Neural crest cell (in vitro differentiated cells): ENCODE results near the gene MAGI2. TPM values are rescaled to one million over a fixed set of nuclear protein-coding genes. Genes with fewer than 3 reads are reported as not detected.
"Not testable (repeated sequence)": the region's sequence is repeated elsewhere in the genome, so short reads cannot be mapped to it uniquely, and the experiment has no call there.

Source experiments
- DNase-seq: peaks from one replicate; pipeline ENCODE4 v3.0.0; 2021; ENCODE audit warnings: low read depth, mixed read lengths, low spot score
- H3K27ac Mint-ChIP-seq: one replicate; pipeline ENCODE4 v1.8.0; 2021; ENCODE audit warnings: mild to moderate bottlenecking, mixed read lengths; ENCODE audit not compliant: unreplicated experiment
- H3K27me3 Mint-ChIP-seq: 2 replicates; pipeline ENCODE4 v1.8.0; 2021; ENCODE audit warnings: low read depth, mild to moderate bottlenecking, mixed read lengths
- H3K36me3 Mint-ChIP-seq: 2 replicates; pipeline ENCODE4 v1.8.0; 2021; ENCODE audit warnings: low read depth, mild to moderate bottlenecking, mixed read lengths
- H3K4me1 Mint-ChIP-seq: 2 replicates; pipeline ENCODE4 v1.8.0; 2021; ENCODE audit warnings: mixed read lengths
- H3K4me3 Mint-ChIP-seq: one replicate; pipeline ENCODE4 v1.8.0; 2021; ENCODE audit warnings: mild to moderate bottlenecking, mixed read lengths
- H3K9me3 Mint-ChIP-seq: 2 replicates; pipeline ENCODE4 v1.8.0; 2021; ENCODE audit warnings: mixed read lengths
- total RNA-seq: library from RNA; stranded (reverse); gene quantifications from 2 replicates; pipeline ENCODE4 v1.2.1, GENCODE V29; 2021
- TF ChIP-seq, protein P1 (sequence below): fragments of 200-600 bp; sonication (generic); conservative IDR thresholded peaks from 2 replicates; pipeline ENCODE4 v1.5.0; 2021; ENCODE audit warnings: antibody characterized with exemption, mild to moderate bottlenecking

Gene MAGI2
- total RNA-seq, 1 donor from 2014 or later: 10.0 TPM

DNA sequence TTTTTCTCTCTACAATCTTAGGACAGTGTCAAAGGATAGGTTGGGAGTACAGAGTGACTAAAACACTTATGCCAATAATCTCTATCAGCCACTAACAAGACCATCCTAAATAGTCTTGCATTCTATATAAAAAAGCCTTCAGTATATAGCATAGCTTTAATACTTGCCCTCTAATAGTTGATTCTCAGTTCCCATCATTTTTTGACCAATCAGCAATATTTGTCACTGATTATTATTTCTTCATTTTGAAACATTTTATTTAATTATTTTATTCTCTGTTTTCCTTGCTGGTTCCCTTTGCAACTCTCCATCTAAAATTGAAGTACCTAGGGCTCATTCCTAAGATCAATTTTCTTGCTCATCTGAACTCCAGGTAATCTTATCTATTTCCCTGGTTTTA, 470.0 kb downstream of the MAGI2 start:
- H3K4me3 Mint-ChIP-seq: no peak overlapping the region
- no peaks in the 10 kb centered on the region for H3K27me3 Mint-ChIP-seq
- H3K27ac Mint-ChIP-seq: no peak overlapping the region
- H3K9me3 Mint-ChIP-seq: no peaks in the 10 kb centered on the region
- no peaks in the 10 kb centered on the region for H3K36me3 Mint-ChIP-seq
- DNase-seq: no peak
- H3K4me1 Mint-ChIP-seq: no peaks in the 10 kb centered on the region
- TF ChIP-seq, protein P1, sequence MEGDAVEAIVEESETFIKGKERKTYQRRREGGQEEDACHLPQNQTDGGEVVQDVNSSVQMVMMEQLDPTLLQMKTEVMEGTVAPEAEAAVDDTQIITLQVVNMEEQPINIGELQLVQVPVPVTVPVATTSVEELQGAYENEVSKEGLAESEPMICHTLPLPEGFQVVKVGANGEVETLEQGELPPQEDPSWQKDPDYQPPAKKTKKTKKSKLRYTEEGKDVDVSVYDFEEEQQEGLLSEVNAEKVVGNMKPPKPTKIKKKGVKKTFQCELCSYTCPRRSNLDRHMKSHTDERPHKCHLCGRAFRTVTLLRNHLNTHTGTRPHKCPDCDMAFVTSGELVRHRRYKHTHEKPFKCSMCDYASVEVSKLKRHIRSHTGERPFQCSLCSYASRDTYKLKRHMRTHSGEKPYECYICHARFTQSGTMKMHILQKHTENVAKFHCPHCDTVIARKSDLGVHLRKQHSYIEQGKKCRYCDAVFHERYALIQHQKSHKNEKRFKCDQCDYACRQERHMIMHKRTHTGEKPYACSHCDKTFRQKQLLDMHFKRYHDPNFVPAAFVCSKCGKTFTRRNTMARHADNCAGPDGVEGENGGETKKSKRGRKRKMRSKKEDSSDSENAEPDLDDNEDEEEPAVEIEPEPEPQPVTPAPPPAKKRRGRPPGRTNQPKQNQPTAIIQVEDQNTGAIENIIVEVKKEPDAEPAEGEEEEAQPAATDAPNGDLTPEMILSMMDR: no peak

GRCh38 chr7:78970440-78970916, 483.0 kb downstream of the MAGI2 start:
- H3K27ac Mint-ChIP-seq: no peak overlapping the region
- H3K4me3 Mint-ChIP-seq: no peak overlapping the region
- H3K36me3 Mint-ChIP-seq: no peaks in the 10 kb centered on the region
- DNase-seq: no peak
- H3K9me3 Mint-ChIP-seq: peaks cover 2% of the 10 kb centered on the region
- no peaks in the 10 kb centered on the region for H3K4me1 Mint-ChIP-seq
- no peaks in the 10 kb centered on the region for H3K27me3 Mint-ChIP-seq
- TF ChIP-seq, protein P1: no peak

- no peaks in the 10 kb centered on the region for H3K36me3 Mint-ChIP-seq
- TF ChIP-seq, protein P1: no peak
- no peaks in the 10 kb centered on the region for H3K27me3 Mint-ChIP-seq
- H3K9me3 Mint-ChIP-seq: peaks cover 2% of the 10 kb centered on the region
- no peaks in the 10 kb centered on the region for H3K4me1 Mint-ChIP-seq
- no peak overlapping the region for H3K4me3 Mint-ChIP-seq
- no peak overlapping the region for H3K27ac Mint-ChIP-seq
- no peak for DNase-seq
Measured at GRCh38 chr7:78968951-78969350, 484.5 kb downstream of the MAGI2 start.

DNA sequence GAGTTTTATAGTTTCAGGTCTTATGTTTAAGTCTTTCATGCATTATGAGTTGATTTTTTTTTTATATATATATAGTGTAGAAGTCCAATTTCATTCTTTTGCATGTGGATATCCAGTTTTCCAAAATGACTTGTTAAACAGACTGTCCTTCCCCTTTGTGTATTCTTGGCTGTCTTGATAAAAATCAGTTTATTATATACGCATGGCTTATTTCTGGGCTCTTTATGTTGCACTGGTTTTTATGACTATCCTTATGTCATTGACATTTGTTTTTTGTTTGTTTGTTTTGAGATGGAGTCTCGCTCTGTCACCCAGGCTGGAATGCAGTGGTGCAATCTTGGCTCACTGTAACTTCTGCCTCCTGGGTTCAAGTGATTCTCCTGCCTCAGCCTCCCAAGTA, 485.9 kb downstream of the MAGI2 start:
- H3K36me3 Mint-ChIP-seq, DNase-seq, H3K27ac Mint-ChIP-seq, H3K4me3 Mint-ChIP-seq, H3K4me1 Mint-ChIP-seq, H3K27me3 Mint-ChIP-seq, H3K9me3 Mint-ChIP-seq: not testable (repeated sequence)

DNA sequence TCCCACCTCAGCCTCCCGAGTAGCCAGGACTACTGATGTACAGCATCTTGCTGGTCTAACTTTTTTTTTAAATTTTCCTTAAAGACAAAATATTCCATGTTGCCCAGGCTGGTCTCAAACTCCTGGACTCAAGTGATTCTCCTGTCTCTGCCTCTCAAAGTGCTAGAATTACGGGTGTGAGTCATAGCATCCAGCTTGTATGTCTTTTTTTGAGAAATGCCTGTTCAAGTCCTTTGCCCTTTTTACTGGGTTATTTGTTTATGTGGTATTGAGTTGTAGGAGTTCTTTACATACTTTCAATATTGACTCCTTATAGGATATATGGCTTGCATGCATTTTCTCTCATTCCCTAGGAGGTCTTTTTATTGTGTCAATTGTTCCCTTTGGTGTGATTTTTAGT, 486.4 kb downstream of the MAGI2 start:
- no peak overlapping the region for H3K27ac Mint-ChIP-seq
- TF ChIP-seq, protein P1: no peak
- no peaks in the 10 kb centered on the region for H3K4me1 Mint-ChIP-seq
- no peaks in the 10 kb centered on the region for H3K36me3 Mint-ChIP-seq
- no peaks in the 10 kb centered on the region for H3K27me3 Mint-ChIP-seq
- no peak overlapping the region for H3K4me3 Mint-ChIP-seq
- no peak for DNase-seq
- peaks cover 2% of the 10 kb centered on the region for H3K9me3 Mint-ChIP-seq

DNA sequence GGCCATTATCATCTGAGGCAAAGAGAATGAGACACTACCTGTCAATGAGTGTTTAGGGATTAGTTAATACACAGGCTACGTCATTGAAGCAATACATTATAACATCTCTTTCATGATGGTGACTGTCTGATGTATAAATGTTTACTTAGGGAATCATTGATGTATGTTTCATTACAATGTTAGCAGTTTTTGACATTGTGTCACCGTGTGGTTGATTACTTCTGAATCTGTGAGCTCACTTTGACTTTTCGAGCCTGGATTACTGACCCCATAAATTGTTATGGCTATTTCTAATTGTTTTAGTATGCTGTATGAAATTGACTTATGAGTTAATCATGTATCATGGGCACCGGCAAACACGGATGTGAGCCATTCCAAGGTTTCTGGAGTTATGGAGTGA, 494.0 kb downstream of the MAGI2 start:
- Mint-ChIP-seq H3K9me3 (no peaks in the 10 kb centered on the region), H3K4me3 (no peak overlapping the region), H3K36me3 (no peaks in the 10 kb centered on the region), H3K27me3 (no peaks in the 10 kb centered on the region), H3K4me1 (no peaks in the 10 kb centered on the region), H3K27ac (no peak overlapping the region)
- TF ChIP-seq, protein P1: no peak
- no peak for DNase-seq
